Measurements from ENCODE around the gene RNF144A. TPM values are rescaled to one million over a fixed set of nuclear protein-coding genes. Genes with fewer than 3 reads are reported as not detected.
"Not testable (repeated sequence)": the region's sequence is repeated elsewhere in the genome, so short reads cannot be mapped to it uniquely, and the experiment has no call there.

The RNF144A gene
- total and polyA plus RNA-seq, 2 donors (not counting 1 experiment from before 2014, with no cell fraction given) = 1.2 to 1.6 TPM

DNA sequence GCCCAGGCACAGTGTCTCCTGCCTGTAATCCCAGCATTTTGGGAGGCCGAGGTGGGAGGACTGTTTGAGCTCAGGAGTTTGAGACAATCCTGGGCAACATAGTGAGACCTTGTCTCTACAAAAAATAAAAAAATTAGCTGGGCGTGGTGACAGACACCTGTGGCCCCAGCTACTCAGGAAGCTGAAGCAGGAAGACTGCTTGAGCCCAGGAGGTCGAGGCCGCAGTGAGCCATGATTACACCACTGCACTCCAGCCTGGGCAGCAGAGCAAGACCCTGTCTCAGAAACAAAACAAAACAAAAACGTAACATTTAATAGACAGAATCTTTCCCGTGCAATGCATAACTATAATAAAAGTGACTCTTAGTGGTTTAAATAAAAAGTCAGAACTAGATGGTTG lies 84.2 kb downstream of the RNF144A start:
- WGBS (ENCODE audit: insufficient coverage) = 14% methylated on average over 3 of the region's 6 CpGs
- CTCF ChIA-PET, H3K27ac Mint-ChIP-seq: not testable (repeated sequence)

DNA sequence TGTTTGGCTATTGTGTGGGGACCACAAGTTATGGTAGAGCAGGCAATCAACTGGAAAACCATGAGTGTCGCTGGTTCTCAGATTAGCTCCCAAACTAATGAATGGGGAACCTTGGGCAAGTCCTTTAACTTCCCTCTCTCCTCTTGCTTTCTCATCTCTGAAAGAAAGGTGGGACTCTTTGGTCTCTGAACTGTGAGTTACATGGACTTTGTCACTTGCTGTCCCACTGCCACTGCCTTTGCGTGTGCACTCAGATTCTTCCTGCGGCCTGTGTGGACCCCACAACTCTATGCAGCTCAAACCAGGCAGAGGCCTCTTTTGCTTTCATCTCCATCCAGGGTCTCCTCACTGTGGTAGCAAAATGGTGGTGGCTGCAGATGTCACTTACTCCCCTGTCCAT lies 86.7 kb downstream of the RNF144A start:
- no peak for TF ChIP-seq EZH2 (IDR thresholded peaks at IDR 0.05; ENCODE audit: borderline replicate concordance, insufficient read depth, low read depth, low read length, poor library complexity, severe bottlenecking)
- Mint-ChIP-seq H3K27me3 (peaks cover 19% of the 10 kb centered on the region), H3K9me3 (ENCODE audit: insufficient read depth) (no peaks in the 10 kb centered on the region), H3K4me3 (no peak overlapping the region), H3K27ac (no peak overlapping the region), H3K4me1 (peaks cover 60% of the 10 kb centered on the region)
- H3K36me3 ChIP-seq (replicated peaks in 1 of 2; ENCODE audit: control extremely low read depth in 1 of 2, control insufficient read depth in 1 of 2, extremely low read depth in 1 of 2, insufficient read depth in 2 of 2, low read length in 1 of 2) = no peaks in the 10 kb centered on the region
- H3K9ac ChIP-seq (ENCODE audit: low read length) = no peak overlapping the region
- no peak overlapping the region for H3K27ac ChIP-seq (ENCODE audit: low read length in 2 of 2)
- peaks cover 56 to 65% of the 10 kb centered on the region in 2 donors for H3K4me1 ChIP-seq (ENCODE audit: control insufficient read depth in 2 of 2, insufficient read depth in 2 of 2, low read length in 2 of 2)
- H3K27me3 ChIP-seq (replicated peaks in 1 of 4; ENCODE audit: control extremely low read depth in 1 of 4, control insufficient read depth in 3 of 4, insufficient read depth in 4 of 4, low read length in 3 of 4) = no peaks in the 10 kb centered on the region
- no peaks in the 10 kb centered on the region for H3K79me2 ChIP-seq (ENCODE audit: control insufficient read depth, insufficient read depth, low read length)
- ATAC-seq (ENCODE audit: low read depth) (no peak), DNase-seq (no peak)
- H2AFZ ChIP-seq (ENCODE audit: insufficient read depth, low read depth, low read length, poor library complexity, severe bottlenecking) = no peak overlapping the region
- 92% methylated on average over 3 of the region's 3 CpGs for WGBS (ENCODE audit: insufficient coverage)
- no peak overlapping the region for H3K4me3 ChIP-seq (ENCODE audit: control extremely low read depth in 1 of 5, extremely low read depth in 1 of 5, insufficient read depth in 1 of 5, low read depth in 2 of 5, low read length in 4 of 5)
- peak overlapping the region; percentile 60 for H3K4me2 ChIP-seq (replicated peaks; ENCODE audit: low read depth, low read length, poor library complexity, severe bottlenecking)
- ChIA-PET CTCF (interaction anchor here (0.6 to 2.2 kb wide), 3 partner anchors 10 to 1989 kb away, joined by 3 to 8 read pairs (median 5); no protein-coding TSS in a partner anchor), POLR2A (no interaction called here)
- H4K20me1 ChIP-seq (ENCODE audit: control insufficient read depth, insufficient read depth, low read length, poor library complexity, severe bottlenecking) = no peaks in the 10 kb centered on the region
- H3K9me3 ChIP-seq (ENCODE audit: control extremely low read depth in 1 of 3, control insufficient read depth in 2 of 3, insufficient read depth in 1 of 3, low read length in 2 of 3) = peaks cover 0 to 4% (median 0%) of the 10 kb centered on the region in 3 donors
- intact Hi-C loops (cut with micrococcal nuclease) = loop anchor here (5.0 kb wide), 1 partner anchor 87 kb away; the partner anchor contains the start of gene RNF144A

More for the DNA sequence above, 84.2 kb downstream of the RNF144A start:
- ATAC-seq (ENCODE audit: low read depth); H3K9me3 Mint-ChIP-seq (ENCODE audit: insufficient read depth); H3K4me3 ChIP-seq (ENCODE audit: control extremely low read depth in 1 of 5, extremely low read depth in 1 of 5, insufficient read depth in 1 of 5, low read depth in 2 of 5, low read length in 4 of 5); H3K4me3 Mint-ChIP-seq; H3K9ac ChIP-seq (ENCODE audit: low read length); H3K27ac ChIP-seq (ENCODE audit: low read length in 2 of 2); H3K27me3 Mint-ChIP-seq; H3K36me3 ChIP-seq (replicated peaks in 1 of 2; ENCODE audit: control extremely low read depth in 1 of 2, control insufficient read depth in 1 of 2, extremely low read depth in 1 of 2, insufficient read depth in 2 of 2, low read length in 1 of 2); POLR2A ChIA-PET; H3K27me3 ChIP-seq (replicated peaks in 1 of 4; ENCODE audit: control extremely low read depth in 1 of 4, control insufficient read depth in 3 of 4, insufficient read depth in 4 of 4, low read length in 3 of 4); H4K20me1 ChIP-seq (ENCODE audit: control insufficient read depth, insufficient read depth, low read length, poor library complexity, severe bottlenecking); H3K79me2 ChIP-seq (ENCODE audit: control insufficient read depth, insufficient read depth, low read length); DNase-seq; H3K9me3 ChIP-seq (ENCODE audit: control extremely low read depth in 1 of 3, control insufficient read depth in 2 of 3, insufficient read depth in 1 of 3, low read length in 2 of 3); H2AFZ ChIP-seq (ENCODE audit: insufficient read depth, low read depth, low read length, poor library complexity, severe bottlenecking): not testable (repeated sequence)
- intact Hi-C loops (cut with micrococcal nuclease) = loop anchor here (5.0 kb wide), 1 partner anchor 84 kb away; the partner anchor contains the start of gene RNF144A
- Histone ChIP-seq H3K4me1 (ENCODE audit: control insufficient read depth in 2 of 2, insufficient read depth in 2 of 2, low read length in 2 of 2) (peaks cover 50 to 53% of the 10 kb centered on the region in 2 donors), H3K4me2 (replicated peaks; ENCODE audit: low read depth, low read length, poor library complexity, severe bottlenecking) (peak overlapping the region; percentile 13)
- peaks cover 47% of the 10 kb centered on the region for H3K4me1 Mint-ChIP-seq
